ENCODE data around the gene PPP1R3D. TPM values are rescaled to one million over a fixed set of nuclear protein-coding genes. Genes with fewer than 3 reads are reported as not detected.

Gene PPP1R3D
- total and polyA plus RNA-seq, 2 of the 8 experiments (the other 6 are each of a cell fraction or from before 2014, with no cell fraction given) = 1.4 to 3.9 TPM

DNA sequence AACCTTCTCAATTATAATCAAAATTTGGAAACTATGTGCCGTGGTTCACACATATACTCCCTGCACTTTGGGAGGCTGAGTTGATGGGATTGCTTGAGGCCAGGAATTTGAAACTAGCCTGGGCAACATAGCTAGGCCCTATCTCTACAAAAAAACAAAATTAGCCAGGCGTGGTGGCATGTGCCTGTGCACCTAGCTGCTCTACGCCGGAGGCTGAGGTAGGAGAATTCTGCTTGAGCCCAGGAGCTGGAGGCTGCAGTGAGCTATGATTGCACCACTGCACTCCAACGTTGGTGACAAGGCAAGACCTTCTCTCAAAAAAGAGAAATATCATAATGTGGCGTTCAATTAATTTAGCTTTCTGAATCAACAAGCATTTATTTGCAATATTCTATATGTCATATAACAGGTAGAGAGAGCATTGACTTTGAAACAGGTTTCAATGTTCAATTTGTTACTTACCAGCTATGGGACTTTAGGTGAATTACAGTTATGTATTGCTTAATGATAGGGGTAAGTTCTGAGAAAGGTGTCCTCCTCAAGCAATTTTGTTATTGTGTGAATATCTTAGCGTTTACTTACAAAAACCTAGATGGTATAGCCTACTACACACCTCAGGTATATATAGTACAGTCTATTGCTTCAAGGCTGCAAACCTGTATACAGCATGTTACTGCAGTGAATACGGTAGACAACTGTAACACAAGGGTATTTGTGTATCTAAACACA is 4.5 kb downstream of the PPP1R3D start (continued):
- TF ChIP-seq, protein P1, sequence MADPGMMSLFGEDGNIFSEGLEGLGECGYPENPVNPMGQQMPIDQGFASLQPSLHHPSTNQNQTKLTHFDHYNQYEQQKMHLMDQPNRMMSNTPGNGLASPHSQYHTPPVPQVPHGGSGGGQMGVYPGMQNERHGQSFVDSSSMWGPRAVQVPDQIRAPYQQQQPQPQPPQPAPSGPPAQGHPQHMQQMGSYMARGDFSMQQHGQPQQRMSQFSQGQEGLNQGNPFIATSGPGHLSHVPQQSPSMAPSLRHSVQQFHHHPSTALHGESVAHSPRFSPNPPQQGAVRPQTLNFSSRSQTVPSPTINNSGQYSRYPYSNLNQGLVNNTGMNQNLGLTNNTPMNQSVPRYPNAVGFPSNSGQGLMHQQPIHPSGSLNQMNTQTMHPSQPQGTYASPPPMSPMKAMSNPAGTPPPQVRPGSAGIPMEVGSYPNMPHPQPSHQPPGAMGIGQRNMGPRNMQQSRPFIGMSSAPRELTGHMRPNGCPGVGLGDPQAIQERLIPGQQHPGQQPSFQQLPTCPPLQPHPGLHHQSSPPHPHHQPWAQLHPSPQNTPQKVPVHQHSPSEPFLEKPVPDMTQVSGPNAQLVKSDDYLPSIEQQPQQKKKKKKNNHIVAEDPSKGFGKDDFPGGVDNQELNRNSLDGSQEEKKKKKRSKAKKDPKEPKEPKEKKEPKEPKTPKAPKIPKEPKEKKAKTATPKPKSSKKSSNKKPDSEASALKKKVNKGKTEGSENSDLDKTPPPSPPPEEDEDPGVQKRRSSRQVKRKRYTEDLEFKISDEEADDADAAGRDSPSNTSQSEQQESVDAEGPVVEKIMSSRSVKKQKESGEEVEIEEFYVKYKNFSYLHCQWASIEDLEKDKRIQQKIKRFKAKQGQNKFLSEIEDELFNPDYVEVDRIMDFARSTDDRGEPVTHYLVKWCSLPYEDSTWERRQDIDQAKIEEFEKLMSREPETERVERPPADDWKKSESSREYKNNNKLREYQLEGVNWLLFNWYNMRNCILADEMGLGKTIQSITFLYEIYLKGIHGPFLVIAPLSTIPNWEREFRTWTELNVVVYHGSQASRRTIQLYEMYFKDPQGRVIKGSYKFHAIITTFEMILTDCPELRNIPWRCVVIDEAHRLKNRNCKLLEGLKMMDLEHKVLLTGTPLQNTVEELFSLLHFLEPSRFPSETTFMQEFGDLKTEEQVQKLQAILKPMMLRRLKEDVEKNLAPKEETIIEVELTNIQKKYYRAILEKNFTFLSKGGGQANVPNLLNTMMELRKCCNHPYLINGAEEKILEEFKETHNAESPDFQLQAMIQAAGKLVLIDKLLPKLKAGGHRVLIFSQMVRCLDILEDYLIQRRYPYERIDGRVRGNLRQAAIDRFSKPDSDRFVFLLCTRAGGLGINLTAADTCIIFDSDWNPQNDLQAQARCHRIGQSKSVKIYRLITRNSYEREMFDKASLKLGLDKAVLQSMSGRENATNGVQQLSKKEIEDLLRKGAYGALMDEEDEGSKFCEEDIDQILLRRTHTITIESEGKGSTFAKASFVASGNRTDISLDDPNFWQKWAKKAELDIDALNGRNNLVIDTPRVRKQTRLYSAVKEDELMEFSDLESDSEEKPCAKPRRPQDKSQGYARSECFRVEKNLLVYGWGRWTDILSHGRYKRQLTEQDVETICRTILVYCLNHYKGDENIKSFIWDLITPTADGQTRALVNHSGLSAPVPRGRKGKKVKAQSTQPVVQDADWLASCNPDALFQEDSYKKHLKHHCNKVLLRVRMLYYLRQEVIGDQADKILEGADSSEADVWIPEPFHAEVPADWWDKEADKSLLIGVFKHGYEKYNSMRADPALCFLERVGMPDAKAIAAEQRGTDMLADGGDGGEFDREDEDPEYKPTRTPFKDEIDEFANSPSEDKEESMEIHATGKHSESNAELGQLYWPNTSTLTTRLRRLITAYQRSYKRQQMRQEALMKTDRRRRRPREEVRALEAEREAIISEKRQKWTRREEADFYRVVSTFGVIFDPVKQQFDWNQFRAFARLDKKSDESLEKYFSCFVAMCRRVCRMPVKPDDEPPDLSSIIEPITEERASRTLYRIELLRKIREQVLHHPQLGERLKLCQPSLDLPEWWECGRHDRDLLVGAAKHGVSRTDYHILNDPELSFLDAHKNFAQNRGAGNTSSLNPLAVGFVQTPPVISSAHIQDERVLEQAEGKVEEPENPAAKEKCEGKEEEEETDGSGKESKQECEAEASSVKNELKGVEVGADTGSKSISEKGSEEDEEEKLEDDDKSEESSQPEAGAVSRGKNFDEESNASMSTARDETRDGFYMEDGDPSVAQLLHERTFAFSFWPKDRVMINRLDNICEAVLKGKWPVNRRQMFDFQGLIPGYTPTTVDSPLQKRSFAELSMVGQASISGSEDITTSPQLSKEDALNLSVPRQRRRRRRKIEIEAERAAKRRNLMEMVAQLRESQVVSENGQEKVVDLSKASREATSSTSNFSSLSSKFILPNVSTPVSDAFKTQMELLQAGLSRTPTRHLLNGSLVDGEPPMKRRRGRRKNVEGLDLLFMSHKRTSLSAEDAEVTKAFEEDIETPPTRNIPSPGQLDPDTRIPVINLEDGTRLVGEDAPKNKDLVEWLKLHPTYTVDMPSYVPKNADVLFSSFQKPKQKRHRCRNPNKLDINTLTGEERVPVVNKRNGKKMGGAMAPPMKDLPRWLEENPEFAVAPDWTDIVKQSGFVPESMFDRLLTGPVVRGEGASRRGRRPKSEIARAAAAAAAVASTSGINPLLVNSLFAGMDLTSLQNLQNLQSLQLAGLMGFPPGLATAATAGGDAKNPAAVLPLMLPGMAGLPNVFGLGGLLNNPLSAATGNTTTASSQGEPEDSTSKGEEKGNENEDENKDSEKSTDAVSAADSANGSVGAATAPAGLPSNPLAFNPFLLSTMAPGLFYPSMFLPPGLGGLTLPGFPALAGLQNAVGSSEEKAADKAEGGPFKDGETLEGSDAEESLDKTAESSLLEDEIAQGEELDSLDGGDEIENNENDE (IDR thresholded peaks at IDR 0.05; ENCODE audit: insufficient replicate concordance, low read length) = no peak
- TF ChIP-seq SIX5 (IDR thresholded peaks at IDR 0.05; ENCODE audit: low read depth, low read length) = no peak
- TF ChIP-seq, protein P2, sequence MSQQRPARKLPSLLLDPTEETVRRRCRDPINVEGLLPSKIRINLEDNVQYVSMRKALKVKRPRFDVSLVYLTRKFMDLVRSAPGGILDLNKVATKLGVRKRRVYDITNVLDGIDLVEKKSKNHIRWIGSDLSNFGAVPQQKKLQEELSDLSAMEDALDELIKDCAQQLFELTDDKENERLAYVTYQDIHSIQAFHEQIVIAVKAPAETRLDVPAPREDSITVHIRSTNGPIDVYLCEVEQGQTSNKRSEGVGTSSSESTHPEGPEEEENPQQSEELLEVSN (IDR thresholded peaks at IDR 0.05) = no peak
- no peak for TF ChIP-seq KDM5A (IDR thresholded peaks at IDR 0.05; ENCODE audit: low read length)
- TF ChIP-seq CBX5 (IDR thresholded peaks at IDR 0.05; ENCODE audit: low read depth, low read length) = no peak
- no peak for TF ChIP-seq YY1 (IDR thresholded peaks at IDR 0.05; ENCODE audit: low read depth, low read length)
- TF ChIP-seq RBBP5 (IDR thresholded peaks at IDR 0.05; ENCODE audit: borderline replicate concordance, low read depth, low read length) = no peak
- no peak for TF ChIP-seq KDM1A (IDR thresholded peaks at IDR 0.05; ENCODE audit: borderline replicate concordance, low read length)

Measured in H1 (cell line).